GM12878 (cell line): ENCODE results near the gene UBE2I. TPM values are rescaled to one million over a fixed set of nuclear protein-coding genes. Genes with fewer than 3 reads are reported as not detected.

ENCODE experiments used
- ATAC-seq: fragments of 200-7000 bp; cut with Tn5 transposase; 3 replicates; pipeline ENCODE4 v1.9.1; 2020; ENCODE audit warnings: mild to moderate bottlenecking, moderate library complexity
- BruUV-seq: library from RNA; stranded (reverse); fragments of 400-500 nt; replicated peaks from 2 replicates; lab custom pipeline; 2021; lab: Mats Ljungman, UMichigan
- CTCF ChIA-PET: fragments of 300-600 bp; sonication (Branson Sonifier 250); formaldehyde crosslinking; extraction: SDS; loops from one replicate; lab custom pipeline; 2021; ENCODE audit warnings: inconsistent platforms; lab: Yijun Ruan, JAX
- POLR2A ChIA-PET: fragments of 350-600 bp; formaldehyde crosslinking; extraction: SDS; loops from one replicate; lab custom pipeline; 2021; ENCODE audit warnings: inconsistent platforms; lab: Charles Lee
- RAD21 ChIA-PET: fragments of 300-600 bp; sonication (Branson Sonifier 250); formaldehyde crosslinking; loops from one replicate; lab custom pipeline; 2023; ENCODE audit warnings: antibody characterized with exemption; ENCODE audit not compliant: unreplicated experiment; lab: Charles Lee
- SMC1A ChIA-PET: fragments of 300-600 bp; sonication (Branson Sonifier 250); formaldehyde crosslinking; loops from one replicate; lab custom pipeline; 2023; ENCODE audit not compliant: unreplicated experiment, uncharacterized antibody; lab: Charles Lee
- DNase-seq: peaks from one replicate; pipeline ENCODE4 v3.0.0-alpha.2; 2011; ENCODE audit warnings: low read depth, low spot score
- FAIRE-seq: peaks from 3 replicates; lab custom pipeline; 2011; peaks lifted over from hg19 to GRCh38; lab: Jason Lieb, UNC
- H2AFZ ChIP-seq: 2 replicates; pipeline ENCODE4 v1.6.0; 2011; ENCODE audit warnings: low read depth, low read length, control low read depth; ENCODE audit not compliant: control insufficient read depth
- H3K27ac ChIP-seq: 2 replicates; pipeline ENCODE4 v1.5.1; 2011; ENCODE audit warnings: control low read depth; ENCODE audit not compliant: control insufficient read depth, insufficient read depth
- H3K27me3 ChIP-seq, 2 experiments: replicated peaks in 1 of 2; 2 replicates each; pipeline versions ENCODE4 v1.6.0 to v1.6.1; 2011; ENCODE audit warnings: low read length in 1 of 2; ENCODE audit not compliant: control insufficient read depth in 2 of 2, insufficient read depth in 2 of 2
- H3K36me3 ChIP-seq, 2 experiments: 2 replicates each; pipeline ENCODE4 v1.5.1; 2011; ENCODE audit warnings: low read length in 1 of 2; ENCODE audit not compliant: control insufficient read depth in 2 of 2, insufficient read depth in 2 of 2
- H3K4me1 ChIP-seq: 2 replicates; pipeline ENCODE4 v1.6.1; 2011; ENCODE audit warnings: mild to moderate bottlenecking, low read length, moderate library complexity, mixed read lengths; ENCODE audit not compliant: control insufficient read depth, insufficient read depth
- H3K4me2 ChIP-seq: 2 replicates; pipeline ENCODE4 v1.6.0; 2011; ENCODE audit warnings: control low read depth; ENCODE audit not compliant: control insufficient read depth, insufficient read depth
- H3K4me3 ChIP-seq: fragments of 200-600 bp; sonication (generic); 2 replicates; pipeline ENCODE4 v1.5.1; 2016
- H3K79me2 ChIP-seq: 2 replicates; pipeline ENCODE4 v1.6.0; 2011; ENCODE audit warnings: low read length; ENCODE audit not compliant: control insufficient read depth, insufficient read depth
- H3K9ac ChIP-seq: 2 replicates; pipeline ENCODE4 v1.8.0; 2011; ENCODE audit warnings: low read length, control low read depth, mixed read lengths; ENCODE audit not compliant: control insufficient read depth, insufficient read depth
- H3K9me3 ChIP-seq: replicated peaks from 3 replicates; pipeline ENCODE4 v1.5.1; 2011; ENCODE audit warnings: mild to moderate bottlenecking, low read length; ENCODE audit not compliant: control insufficient read depth, insufficient read depth
- H4K20me1 ChIP-seq: 2 replicates; pipeline ENCODE4 v1.6.0; 2011; ENCODE audit not compliant: control insufficient read depth, insufficient read depth
- CREM ChIP-seq: IDR thresholded peaks from 2 replicates; pipeline ENCODE4 v1.6.1; 2014; ENCODE audit warnings: antibody characterized with exemption, low read depth
- EP300 ChIP-seq, 2 experiments: fragments of 150-350 bp in 1 of 2; IDR thresholded peaks; 2 replicates each; pipeline ENCODE4 v1.6.1; 2011 to 2012; ENCODE audit warnings: low read depth in 2 of 2, low read length in 2 of 2, borderline replicate concordance in 1 of 2, improper control_type of control experiment in 1 of 2, inconsistent platforms in 1 of 2; ENCODE audit not compliant: control insufficient read depth in 1 of 2
- ETV6 ChIP-seq, 2 experiments: fragments of 450-650 bp in 1 of 2; IDR thresholded peaks in 1 of 2; conservative IDR thresholded peaks in 1 of 2; 2 replicates each; pipeline ENCODE4 v1.6.1; 2014; ENCODE audit warnings: antibody characterized with exemption in 1 of 2, borderline replicate concordance in 1 of 2, low read depth in 1 of 2, mild to moderate bottlenecking in 1 of 2, moderate library complexity in 1 of 2
- MTA3 ChIP-seq: IDR thresholded peaks from 2 replicates; pipeline ENCODE4 v1.6.1; 2012; ENCODE audit warnings: low read length, inconsistent platforms, borderline replicate concordance
- NFIC ChIP-seq: IDR thresholded peaks from 2 replicates; pipeline ENCODE4 v1.6.1; 2012; ENCODE audit warnings: low read depth, mild to moderate bottlenecking, inconsistent platforms, low read length, moderate library complexity
- NFYA ChIP-seq: IDR thresholded peaks from 2 replicates; pipeline ENCODE4 v1.6.1; 2011; ENCODE audit warnings: low read depth, mild to moderate bottlenecking, low read length, improper control_type of control experiment, borderline replicate concordance
- NFYB ChIP-seq: IDR thresholded peaks from 2 replicates; pipeline ENCODE4 v1.6.1; 2011; ENCODE audit warnings: low read depth, mild to moderate bottlenecking, low read length, improper control_type of control experiment, moderate library complexity; ENCODE audit not compliant: insufficient read depth
- RCOR1 ChIP-seq: conservative IDR thresholded peaks from 2 replicates; pipeline ENCODE4 v1.6.1; 2012; ENCODE audit warnings: low read depth, low read length, improper control_type of control experiment
- RUNX3 ChIP-seq: IDR thresholded peaks from 2 replicates; pipeline ENCODE4 v1.6.1; 2012; ENCODE audit warnings: low read length, inconsistent platforms
- SIN3A ChIP-seq: IDR thresholded peaks from 2 replicates; pipeline ENCODE4 v1.6.1; 2012; ENCODE audit warnings: low read depth, low read length, improper control_type of control experiment
- SIX5 ChIP-seq: IDR thresholded peaks from 2 replicates; pipeline ENCODE4 v1.6.1; 2011; ENCODE audit warnings: mild to moderate bottlenecking, low read depth, low read length, moderate library complexity; ENCODE audit not compliant: severe bottlenecking
- SP1 ChIP-seq: IDR thresholded peaks from one replicate; pipeline ENCODE4 v1.6.1; 2011; ENCODE audit warnings: low read depth, low read length
- TCF12 ChIP-seq: IDR thresholded peaks from 2 replicates; pipeline ENCODE4 v1.6.1; 2011; ENCODE audit warnings: low read depth, mild to moderate bottlenecking, low read length
- ZNF622 ChIP-seq: fragments of 450-650 bp; IDR thresholded peaks from 2 replicates; pipeline ENCODE4 v1.6.1; 2017; ENCODE audit warnings: mild to moderate bottlenecking, inconsistent platforms
- WGBS: methylation state at CpG from one replicate; pipeline ENCODE4 v1.1.6; 2016; ENCODE audit warnings: low lambda C conversion rate; ENCODE audit not compliant: insufficient replicate concordance, insufficient coverage; ENCODE audit errors: missing lambda C conversion rate; 5-methylcytosine and 5-hydroxymethylcytosine counted together
- in situ Hi-C: fragments of 300-500 bp; cut with MboI; formaldehyde crosslinking; loops from 9 replicates; pipeline ENCODE4 v1.14.3; 2018; ENCODE audit warnings: mixed read lengths
- intact Hi-C: fragments of 100-400 bp; cut with micrococcal nuclease; formaldehyde crosslinking; loops from one replicate; pipeline ENCODE4 v1.14.2; 2022; ENCODE audit not compliant: unreplicated experiment
- polyA plus RNA-seq, 11 experiments: library from polyadenylated mRNA; depleted of rRNA in 4 of 11; unstranded in 6 of 11; stranded (reverse) in 5 of 11; fragments of >200 nt; fragmentation: Nextera tagmentation in 4 of 11; fragmentation: Illumina TruSeq in 1 of 11; extraction: Ambion mirVana in 4 of 11; extraction: Trizol in 1 of 11; gene quantifications; 1 replicate in 1 of 11; 2 replicates in 10 of 11; pipeline versions ENCODE4 v1.2.1 to v1.2.3, GENCODE V29; 2011 to 2016; ENCODE audit warnings: inconsistent platforms in 2 of 11, missing spikeins in 2 of 11, low read depth in 1 of 11
- total RNA-seq, 4 experiments: library from RNA; depleted of rRNA in 3 of 4; stranded (reverse); fragments of >200 nt in 3 of 4; fragmentation: Illumina TruSeq in 1 of 4; extraction: Trizol in 1 of 4; gene quantifications; 2 replicates each; pipeline versions ENCODE4 v1.2.1 to v1.2.3, GENCODE V29; 2013 to 2021
- TF ChIP-seq, protein P1 (sequence below): fragments of 450-650 bp; IDR thresholded peaks from 2 replicates; pipeline ENCODE4 v1.6.1; 2017; ENCODE audit warnings: mild to moderate bottlenecking
- TF ChIP-seq, protein P2 (sequence below): IDR thresholded peaks from 2 replicates; pipeline ENCODE4 v1.6.1; 2012; ENCODE audit warnings: improper control_type of control experiment, low read depth, low read length; ENCODE audit not compliant: insufficient replicate concordance

Gene UBE2I
- total and polyA plus RNA-seq, 10 of the 15 experiments (the other 5 are each of a cell fraction or from before 2014, with no cell fraction given): 47.5 to 243 (median 194) TPM

DNA sequence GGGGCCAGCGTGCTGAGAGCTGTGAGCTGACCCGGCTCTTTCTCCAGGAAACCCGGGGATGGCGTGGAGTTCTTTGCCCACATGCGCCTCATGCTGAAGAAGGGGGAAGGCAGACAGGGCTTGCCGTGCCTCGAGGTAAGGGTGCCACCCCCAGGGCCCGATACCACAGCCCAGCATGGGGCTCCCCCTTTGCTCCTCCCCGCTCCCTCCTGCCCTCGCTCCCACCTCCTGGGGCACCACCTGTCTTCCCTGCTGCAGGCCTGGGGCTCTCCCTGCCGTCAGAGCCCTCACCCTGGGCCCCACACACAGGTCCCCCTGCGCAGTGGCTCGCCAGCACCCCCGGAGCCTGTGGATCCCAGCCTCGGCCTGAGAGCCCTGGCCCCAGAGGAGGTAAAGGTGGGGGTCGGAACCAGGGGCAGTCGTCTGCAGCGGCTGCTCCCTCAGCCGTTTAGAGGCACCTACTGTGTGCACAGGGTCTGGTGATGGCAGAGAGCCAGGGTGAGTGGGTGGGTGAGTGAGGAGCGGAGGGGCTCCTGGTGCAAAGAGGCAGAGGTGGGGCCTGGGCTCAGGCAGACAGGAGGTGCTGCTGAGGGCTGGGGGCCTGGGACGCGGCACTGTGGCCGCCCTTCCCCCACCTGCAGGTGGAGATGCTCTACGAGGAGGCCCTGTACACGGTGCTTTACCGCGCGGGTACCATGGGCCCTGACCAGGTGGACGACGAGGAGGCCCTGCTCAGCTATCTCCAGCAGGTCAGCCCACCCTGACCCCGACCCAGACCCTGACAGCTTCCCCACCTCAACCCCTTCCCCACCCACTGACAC lies 29.6 kb downstream of the UBE2I start:
- Histone ChIP-seq H3K27me3 (peaks cover 5 to 8% of the 10 kb centered on the region in 2 experiments; a peak in 3 of 4 replicates), H3K4me2 (no peak overlapping the region), H3K79me2 (no peaks in the 10 kb centered on the region)
- ChIA-PET RAD21 (no interaction called here), CTCF (no interaction called here)
- 33% methylated on average over 31 of the region's 31 CpGs for WGBS
- in situ Hi-C loops: no loop called here
- TF ChIP-seq SIX5: no peak
- TF ChIP-seq RCOR1: no peak
- TF ChIP-seq TCF12: no peak
- TF ChIP-seq CREM: no peak
- no peak for TF ChIP-seq MTA3
- no peak for TF ChIP-seq EP300 (IDR thresholded peaks at IDR 0.05; ENCODE audit: borderline replicate concordance in 1 of 2, control insufficient read depth in 1 of 2, low read depth in 2 of 2, low read length in 2 of 2)
- TF ChIP-seq, protein P1, sequence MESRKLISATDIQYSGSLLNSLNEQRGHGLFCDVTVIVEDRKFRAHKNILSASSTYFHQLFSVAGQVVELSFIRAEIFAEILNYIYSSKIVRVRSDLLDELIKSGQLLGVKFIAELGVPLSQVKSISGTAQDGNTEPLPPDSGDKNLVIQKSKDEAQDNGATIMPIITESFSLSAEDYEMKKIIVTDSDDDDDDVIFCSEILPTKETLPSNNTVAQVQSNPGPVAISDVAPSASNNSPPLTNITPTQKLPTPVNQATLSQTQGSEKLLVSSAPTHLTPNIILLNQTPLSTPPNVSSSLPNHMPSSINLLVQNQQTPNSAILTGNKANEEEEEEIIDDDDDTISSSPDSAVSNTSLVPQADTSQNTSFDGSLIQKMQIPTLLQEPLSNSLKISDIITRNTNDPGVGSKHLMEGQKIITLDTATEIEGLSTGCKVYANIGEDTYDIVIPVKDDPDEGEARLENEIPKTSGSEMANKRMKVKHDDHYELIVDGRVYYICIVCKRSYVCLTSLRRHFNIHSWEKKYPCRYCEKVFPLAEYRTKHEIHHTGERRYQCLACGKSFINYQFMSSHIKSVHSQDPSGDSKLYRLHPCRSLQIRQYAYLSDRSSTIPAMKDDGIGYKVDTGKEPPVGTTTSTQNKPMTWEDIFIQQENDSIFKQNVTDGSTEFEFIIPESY: no peak
- TF ChIP-seq ZNF622: no peak
- TF ChIP-seq RUNX3: no peak
- no peak for TF ChIP-seq SP1
- TF ChIP-seq ETV6 (conservative IDR thresholded peaks at IDR 0.05 in 1 of 2, IDR thresholded peaks at IDR 0.05 in 1 of 2; ENCODE audit: borderline replicate concordance in 1 of 2, low read depth in 1 of 2): no peak
- no peak for TF ChIP-seq NFYA
- TF ChIP-seq SIN3A: no peak
- TF ChIP-seq NFIC: no peak
- no peak for TF ChIP-seq NFYB
- TF ChIP-seq, protein P2, sequence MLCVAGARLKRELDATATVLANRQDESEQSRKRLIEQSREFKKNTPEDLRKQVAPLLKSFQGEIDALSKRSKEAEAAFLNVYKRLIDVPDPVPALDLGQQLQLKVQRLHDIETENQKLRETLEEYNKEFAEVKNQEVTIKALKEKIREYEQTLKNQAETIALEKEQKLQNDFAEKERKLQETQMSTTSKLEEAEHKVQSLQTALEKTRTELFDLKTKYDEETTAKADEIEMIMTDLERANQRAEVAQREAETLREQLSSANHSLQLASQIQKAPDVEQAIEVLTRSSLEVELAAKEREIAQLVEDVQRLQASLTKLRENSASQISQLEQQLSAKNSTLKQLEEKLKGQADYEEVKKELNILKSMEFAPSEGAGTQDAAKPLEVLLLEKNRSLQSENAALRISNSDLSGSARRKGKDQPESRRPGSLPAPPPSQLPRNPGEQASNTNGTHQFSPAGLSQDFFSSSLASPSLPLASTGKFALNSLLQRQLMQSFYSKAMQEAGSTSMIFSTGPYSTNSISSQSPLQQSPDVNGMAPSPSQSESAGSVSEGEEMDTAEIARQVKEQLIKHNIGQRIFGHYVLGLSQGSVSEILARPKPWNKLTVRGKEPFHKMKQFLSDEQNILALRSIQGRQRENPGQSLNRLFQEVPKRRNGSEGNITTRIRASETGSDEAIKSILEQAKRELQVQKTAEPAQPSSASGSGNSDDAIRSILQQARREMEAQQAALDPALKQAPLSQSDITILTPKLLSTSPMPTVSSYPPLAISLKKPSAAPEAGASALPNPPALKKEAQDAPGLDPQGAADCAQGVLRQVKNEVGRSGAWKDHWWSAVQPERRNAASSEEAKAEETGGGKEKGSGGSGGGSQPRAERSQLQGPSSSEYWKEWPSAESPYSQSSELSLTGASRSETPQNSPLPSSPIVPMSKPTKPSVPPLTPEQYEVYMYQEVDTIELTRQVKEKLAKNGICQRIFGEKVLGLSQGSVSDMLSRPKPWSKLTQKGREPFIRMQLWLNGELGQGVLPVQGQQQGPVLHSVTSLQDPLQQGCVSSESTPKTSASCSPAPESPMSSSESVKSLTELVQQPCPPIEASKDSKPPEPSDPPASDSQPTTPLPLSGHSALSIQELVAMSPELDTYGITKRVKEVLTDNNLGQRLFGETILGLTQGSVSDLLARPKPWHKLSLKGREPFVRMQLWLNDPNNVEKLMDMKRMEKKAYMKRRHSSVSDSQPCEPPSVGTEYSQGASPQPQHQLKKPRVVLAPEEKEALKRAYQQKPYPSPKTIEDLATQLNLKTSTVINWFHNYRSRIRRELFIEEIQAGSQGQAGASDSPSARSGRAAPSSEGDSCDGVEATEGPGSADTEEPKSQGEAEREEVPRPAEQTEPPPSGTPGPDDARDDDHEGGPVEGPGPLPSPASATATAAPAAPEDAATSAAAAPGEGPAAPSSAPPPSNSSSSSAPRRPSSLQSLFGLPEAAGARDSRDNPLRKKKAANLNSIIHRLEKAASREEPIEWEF: no peak
- TF ChIP-seq, all 136 proteins: peak for 0
- Histone ChIP-seq H3K4me3 (no peak overlapping the region), H3K9me3 (no peaks in the 10 kb centered on the region), H2AFZ (no peak overlapping the region), H3K4me1 (peaks cover 11% of the 10 kb centered on the region), H4K20me1 (no peaks in the 10 kb centered on the region), H3K9ac (no peak overlapping the region), H3K36me3 (no peaks in the 10 kb centered on the region), H3K27ac (no peak overlapping the region)
- FAIRE-seq (no peak), DNase-seq (no peak), ATAC-seq (no peak)
- no TSS peak for BruUV-seq
- SMC1A ChIA-PET: no interaction called here
- intact Hi-C loops: no loop called here
- POLR2A ChIA-PET: no interaction called here
